Measurements from ENCODE around the gene GRID1.

DNA sequence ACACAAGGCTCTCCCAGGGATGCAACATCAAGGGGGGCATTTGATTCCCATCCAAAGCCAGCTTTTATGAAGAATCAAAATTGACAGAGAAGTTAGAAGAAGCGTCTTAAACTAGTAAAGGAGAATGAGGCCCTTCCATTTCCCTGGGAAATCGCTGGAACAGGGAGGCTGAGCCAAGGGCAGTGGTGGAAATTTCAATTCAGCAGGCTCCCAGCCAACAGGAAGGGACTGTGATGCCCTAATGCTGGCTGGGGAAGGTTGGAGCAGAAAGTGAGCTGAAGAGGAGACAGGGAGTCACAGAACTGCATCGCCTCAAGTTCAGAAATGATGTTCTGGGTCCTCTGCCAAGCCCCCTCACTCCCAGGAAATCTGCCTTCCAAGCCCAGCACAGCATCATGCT lies 517.3 kb downstream of the GRID1 start:
- TF ChIP-seq POLR2A (IDR thresholded peaks at IDR 0.05; ENCODE audit: low read length): no peak
- TF ChIP-seq GATA1 (IDR thresholded peaks at IDR 0.05; ENCODE audit: low read depth, low read length): no peak

Measured in erythroblast (primary cell).